Psoas muscle (tissue), 8 donors: ENCODE results near the gene CAD. TPM values are rescaled to one million over a fixed set of nuclear protein-coding genes. Genes with fewer than 3 reads are reported as not detected.

ENCODE experiments used
- ATAC-seq, 4 donors: fragments of 200-7000 bp; cut with Tn5 transposase; one replicate each; pipeline ENCODE4 v1.9.1; 2020; ENCODE audit warnings: moderate library complexity in 3 of 4, mild to moderate bottlenecking in 2 of 4
- DNase-seq, 2 donors: peaks; one replicate each; pipeline ENCODE4 v3.0.0-alpha.2; 2020
- H3K27ac ChIP-seq: fragments of 200-600 bp; one replicate; pipeline ENCODE4 v1.8.0; 2022
- H3K27me3 ChIP-seq, 3 donors: fragments of 200-600 bp in 1 of 3; one replicate each; pipeline versions ENCODE4 v1.6.1 to v1.8.0; 2013 to 2022; ENCODE audit warnings: low read length in 2 of 3, mild to moderate bottlenecking in 2 of 3, moderate library complexity in 1 of 3; ENCODE audit not compliant: insufficient read depth in 3 of 3
- H3K36me3 ChIP-seq, 2 donors: fragments of 200-600 bp in 1 of 2; one replicate each; pipeline versions ENCODE4 v1.6.1 to v1.8.0; 2013 to 2022; ENCODE audit warnings: low read depth in 1 of 2, mild to moderate bottlenecking in 1 of 2, moderate library complexity in 1 of 2; ENCODE audit not compliant: insufficient read depth in 1 of 2
- H3K4me1 ChIP-seq: fragments of 200-600 bp; one replicate; pipeline ENCODE4 v1.8.0; 2022
- H3K4me3 ChIP-seq: fragments of 200-600 bp; one replicate; pipeline ENCODE4 v1.8.0; 2022; ENCODE audit warnings: mild to moderate bottlenecking
- H3K9me3 ChIP-seq: fragments of 200-600 bp; one replicate; pipeline ENCODE4 v1.8.0; 2022
- CTCF ChIP-seq: fragments of 200-600 bp; IDR thresholded peaks from one replicate; pipeline ENCODE4 v1.8.0; 2022; ENCODE audit warnings: antibody characterized with exemption
- WGBS, 3 donors: extraction: QIAGEN DNeasy Blood & Tissue Kit; methylation state at CpG; one replicate each; pipeline versions ENCODE4 v1.1.6 to v1.1.7; 2013; 5-methylcytosine and 5-hydroxymethylcytosine counted together
- intact Hi-C, 2 donors: fragments of 100-400 bp; cut with DNase I; formaldehyde crosslinking; loops; one replicate each; pipeline versions ENCODE4 v1.11.0 to v1.14.2; 2022
- polyA plus RNA-seq, 3 donors: library from polyadenylated mRNA; stranded (reverse); fragments of 200-250 nt; gene quantifications; one replicate each; pipeline ENCODE4 v1.2.3, GENCODE V29; 2013
- total RNA-seq, 4 donors: library from RNA; stranded (reverse); fragmentation: NEBNext Ultra II Directional in 2 of 4; extraction: Animal tissue kit (Norgen Biotek cat#: 25700) in 2 of 4; gene quantifications; one replicate each; pipeline versions ENCODE4 v1.2.1 to v1.2.4, GENCODE V29; 2021 to 2023
- donor health status: healthy with polysubstance abuse.
- donor health status: DM: no; HTN: no; CAD: no; lungs with moderate emphysema.
- donor health status: Bipolar disorder and iron deficiency.
- donor health status: healthy.
- donor health status: DM: yes; HTN: yes; CAD: no.
- donor health status: DM: no; HTN: no; CAD: no.
- donor health status: DM: no; HTN: no; CAD: no.
- donor health status: DM: yes; HTN: yes; CAD: no.

The CAD gene
- total and polyA plus RNA-seq, 7 donors = 5.9 to 13.6 (median 8.2) TPM

- ATAC-seq = no peak
- no peaks in the 10 kb centered on the region for H3K9me3 ChIP-seq
- intact Hi-C loops = no loop called here
- peaks cover 28% of the 10 kb centered on the region for H3K4me1 ChIP-seq
- no peak overlapping the region for H3K27ac ChIP-seq
- H3K27me3 ChIP-seq = peaks cover 0 to 81% (median 42%) of the 10 kb centered on the region in 3 donors
- 45 to 61% (median 60%) methylated on average over 11 of the region's 11 CpGs for WGBS, 3 donors
- no peaks in the 10 kb centered on the region for H3K36me3 ChIP-seq
- no peak overlapping the region for H3K4me3 ChIP-seq
- DNase-seq = no peak
- no peak for TF ChIP-seq CTCF
These were observed 44.2 kb downstream of the CAD start for GRCh38 chr2:27261241-27261925.

GRCh38 chr2:27261926-27262298, 44.7 kb downstream of the CAD start:
- no peak for DNase-seq
- peaks cover 28% of the 10 kb centered on the region for H3K4me1 ChIP-seq
- H3K9me3 ChIP-seq = no peaks in the 10 kb centered on the region
- no peak overlapping the region for H3K27ac ChIP-seq
- peaks cover 0 to 84% (median 40%) of the 10 kb centered on the region in 3 donors for H3K27me3 ChIP-seq
- intact Hi-C loops = no loop called here
- 5 to 11% (median 7%) methylated on average over 14 to 40 of the region's 40 CpGs for WGBS, 3 donors
- TF ChIP-seq CTCF = no peak
- no peak for ATAC-seq
- peak overlapping the region; percentile 71 for H3K4me3 ChIP-seq
- no peaks in the 10 kb centered on the region for H3K36me3 ChIP-seq

- peaks cover 0 to 87% (median 40%) of the 10 kb centered on the region in 3 donors for H3K27me3 ChIP-seq
- peak within 1 kb of the TSS; percentile 71 for H3K4me3 ChIP-seq
- ATAC-seq = peak; percentile 58 to 79 (median 67)
- intact Hi-C loops = no loop called here
- DNase-seq = peak; percentile 68 to 78
- TF ChIP-seq CTCF = no peak
- H3K27ac ChIP-seq = no peak within 1 kb of the TSS
- no peaks in the 10 kb centered on the region for H3K36me3 ChIP-seq
- H3K9me3 ChIP-seq = no peaks in the 10 kb centered on the region
- peaks cover 28% of the 10 kb centered on the region for H3K4me1 ChIP-seq
- 1% methylated on average over 47 to 95 of the region's 96 CpGs for WGBS, 3 donors
These were observed 45.5 kb downstream of the CAD start, which contains the start of gene SLC30A3 for GRCh38 chr2:27262379-27263286. SLC30A3 (minus strand) TSS chr2:27263047; CDS start chr2:27262906, 141 bp downstream.

GRCh38 chr2:27263287-27264252, 46.4 kb downstream of the CAD start:
- H3K27me3 ChIP-seq = peaks cover 0 to 86% (median 40%) of the 10 kb centered on the region in 3 donors
- no peak overlapping the region for H3K27ac ChIP-seq
- H3K4me1 ChIP-seq = peaks cover 28% of the 10 kb centered on the region
- ATAC-seq (peak in 1 of 4 donors; percentile 4), DNase-seq (no peak)
- TF ChIP-seq CTCF = no peak
- intact Hi-C loops = no loop called here
- H3K9me3 ChIP-seq = no peaks in the 10 kb centered on the region
- peak overlapping the region; percentile 71 for H3K4me3 ChIP-seq
- WGBS, 3 donors = 2% methylated on average over 46 of the region's 46 CpGs
- no peaks in the 10 kb centered on the region for H3K36me3 ChIP-seq
